Mucosa of gallbladder (tissue), 1 donor: ENCODE data around the gene ATOH7. TPM values are rescaled to one million over a fixed set of nuclear protein-coding genes. Genes with fewer than 3 reads are reported as not detected.

Experiments
- total RNA-seq: library from RNA; stranded (reverse); gene quantifications from one replicate; pipeline ENCODE4 v1.2.1, GENCODE V29; 2021
- donor health status: DM: no; HTN: no; CAD: no.

ATOH7 gene
- total RNA-seq, 1 donor from 2014 or later: not detected

Other genes starting within 250 kb of the ATOH7 start
- 40.7 TPM for gene HERC4, start 156.8 kb downstream of the ATOH7 start, total RNA-seq
- not detected for gene MYPN, start 122.6 kb downstream of the ATOH7 start, total RNA-seq
- 94.2 TPM for gene HNRNPH3, start 100.0 kb upstream of the ATOH7 start, total RNA-seq
- gene PBLD, start 100.8 kb upstream of the ATOH7 start, total RNA-seq: 8.0 TPM
- 25.0 TPM for gene RUFY2, start 175.2 kb upstream of the ATOH7 start, total RNA-seq
- 4.6 TPM for gene DNA2, start 239.9 kb upstream of the ATOH7 start, total RNA-seq